Gastroesophageal sphincter (tissue), 3 donors: Measurements from ENCODE around the gene UGT1A5.

Experiments used
- CTCF ChIP-seq, 4 experiments: fragments of 200-600 bp in 2 of 4; fragments of 450-650 bp in 2 of 4; sonication (generic) in 1 of 4; IDR thresholded peaks; one replicate each; pipeline ENCODE4 v1.5.1; 2017 to 2019; ENCODE audit warnings: antibody characterized with exemption in 4 of 4, mild to moderate bottlenecking in 2 of 4, moderate library complexity in 2 of 4
- EP300 ChIP-seq: sonication (generic); formaldehyde crosslinking; IDR thresholded peaks from one replicate; pipeline ENCODE4 v1.6.1; 2017; ENCODE audit warnings: antibody characterized with exemption, mild to moderate bottlenecking
- POLR2A ChIP-seq, 2 donors: fragments of 450-650 bp; IDR thresholded peaks; one replicate each; pipeline ENCODE4 v1.6.1; 2017; ENCODE audit warnings: antibody characterized with exemption in 2 of 2, mild to moderate bottlenecking in 2 of 2, moderate library complexity in 1 of 2
- POLR2AphosphoS5 ChIP-seq: sonication (generic); formaldehyde crosslinking; IDR thresholded peaks from one replicate; pipeline ENCODE4 v1.6.1; 2017; ENCODE audit warnings: antibody characterized with exemption

GRCh38 chr2:233756429-233757081 lies 43.8 kb downstream of the UGT1A5 start:
- TF ChIP-seq EP300 (no peak), CTCF (IDR thresholded peaks at IDR 0.05) (no peak), POLR2A (IDR thresholded peaks at IDR 0.05) (no peak), POLR2AphosphoS5 (no peak)
